ENCODE results near the gene EFR3B.

GRCh38 chr2:25090801-25091200 lies 48.9 kb downstream of the EFR3B start:
- TF ChIP-seq, protein P1, sequence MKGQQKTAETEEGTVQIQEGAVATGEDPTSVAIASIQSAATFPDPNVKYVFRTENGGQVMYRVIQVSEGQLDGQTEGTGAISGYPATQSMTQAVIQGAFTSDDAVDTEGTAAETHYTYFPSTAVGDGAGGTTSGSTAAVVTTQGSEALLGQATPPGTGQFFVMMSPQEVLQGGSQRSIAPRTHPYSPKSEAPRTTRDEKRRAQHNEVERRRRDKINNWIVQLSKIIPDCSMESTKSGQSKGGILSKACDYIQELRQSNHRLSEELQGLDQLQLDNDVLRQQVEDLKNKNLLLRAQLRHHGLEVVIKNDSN (IDR thresholded peaks at IDR 0.05): no peak
- TF ChIP-seq TAF1 (IDR thresholded peaks at IDR 0.05; ENCODE audit: low read depth) (no peak), ZBTB7A (IDR thresholded peaks at IDR 0.05; ENCODE audit: low read depth) (no peak), CEBPB (IDR thresholded peaks at IDR 0.05) (no peak), NFIC (IDR thresholded peaks at IDR 0.05) (no peak)
- TF ChIP-seq, protein P2, sequence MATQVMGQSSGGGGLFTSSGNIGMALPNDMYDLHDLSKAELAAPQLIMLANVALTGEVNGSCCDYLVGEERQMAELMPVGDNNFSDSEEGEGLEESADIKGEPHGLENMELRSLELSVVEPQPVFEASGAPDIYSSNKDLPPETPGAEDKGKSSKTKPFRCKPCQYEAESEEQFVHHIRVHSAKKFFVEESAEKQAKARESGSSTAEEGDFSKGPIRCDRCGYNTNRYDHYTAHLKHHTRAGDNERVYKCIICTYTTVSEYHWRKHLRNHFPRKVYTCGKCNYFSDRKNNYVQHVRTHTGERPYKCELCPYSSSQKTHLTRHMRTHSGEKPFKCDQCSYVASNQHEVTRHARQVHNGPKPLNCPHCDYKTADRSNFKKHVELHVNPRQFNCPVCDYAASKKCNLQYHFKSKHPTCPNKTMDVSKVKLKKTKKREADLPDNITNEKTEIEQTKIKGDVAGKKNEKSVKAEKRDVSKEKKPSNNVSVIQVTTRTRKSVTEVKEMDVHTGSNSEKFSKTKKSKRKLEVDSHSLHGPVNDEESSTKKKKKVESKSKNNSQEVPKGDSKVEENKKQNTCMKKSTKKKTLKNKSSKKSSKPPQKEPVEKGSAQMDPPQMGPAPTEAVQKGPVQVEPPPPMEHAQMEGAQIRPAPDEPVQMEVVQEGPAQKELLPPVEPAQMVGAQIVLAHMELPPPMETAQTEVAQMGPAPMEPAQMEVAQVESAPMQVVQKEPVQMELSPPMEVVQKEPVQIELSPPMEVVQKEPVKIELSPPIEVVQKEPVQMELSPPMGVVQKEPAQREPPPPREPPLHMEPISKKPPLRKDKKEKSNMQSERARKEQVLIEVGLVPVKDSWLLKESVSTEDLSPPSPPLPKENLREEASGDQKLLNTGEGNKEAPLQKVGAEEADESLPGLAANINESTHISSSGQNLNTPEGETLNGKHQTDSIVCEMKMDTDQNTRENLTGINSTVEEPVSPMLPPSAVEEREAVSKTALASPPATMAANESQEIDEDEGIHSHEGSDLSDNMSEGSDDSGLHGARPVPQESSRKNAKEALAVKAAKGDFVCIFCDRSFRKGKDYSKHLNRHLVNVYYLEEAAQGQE (IDR thresholded peaks at IDR 0.05; ENCODE audit: low read depth): no peak
- TF ChIP-seq, protein P3, sequence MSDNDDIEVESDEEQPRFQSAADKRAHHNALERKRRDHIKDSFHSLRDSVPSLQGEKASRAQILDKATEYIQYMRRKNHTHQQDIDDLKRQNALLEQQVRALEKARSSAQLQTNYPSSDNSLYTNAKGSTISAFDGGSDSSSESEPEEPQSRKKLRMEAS (IDR thresholded peaks at IDR 0.05): no peak
